Right atrium auricular region (tissue), 2 donors: Measurements from ENCODE around the gene DIP2A. TPM values are rescaled to one million over a fixed set of nuclear protein-coding genes. Genes with fewer than 3 reads are reported as not detected.

ENCODE experiments used
- DNase-seq: peaks from one replicate; pipeline ENCODE4 v3.0.0-alpha.2; 2019; ENCODE audit warnings: low spot score
- H3K27ac ChIP-seq, 2 donors: fragments of 200-600 bp; sonication (generic); 1 replicate in 1 of 2; 2 replicates in 1 of 2; pipeline ENCODE4 v1.5.1; 2016 to 2019
- H3K27me3 ChIP-seq, 2 donors: fragments of 200-600 bp; sonication (generic); one replicate each; pipeline versions ENCODE4 v1.5.1 to v1.6.0; 2017 to 2019
- H3K36me3 ChIP-seq: fragments of 200-600 bp; sonication (generic); one replicate; pipeline ENCODE4 v1.5.1; 2016
- H3K4me1 ChIP-seq, 2 donors: fragments of 200-600 bp; sonication (generic); one replicate each; pipeline versions ENCODE4 v1.5.1 to v1.6.0; 2017 to 2019
- H3K4me3 ChIP-seq, 2 donors: fragments of 200-600 bp; sonication (generic); 1 replicate in 1 of 2; 2 replicates in 1 of 2; pipeline ENCODE4 v1.5.1; 2017 to 2019; ENCODE audit warnings: mild to moderate bottlenecking in 1 of 2, moderate library complexity in 1 of 2
- H3K9me3 ChIP-seq, 2 donors: fragments of 200-600 bp; sonication (generic); one replicate each; pipeline ENCODE4 v1.5.1; 2019
- CTCF ChIP-seq, 2 donors: fragments of 200-600 bp; sonication (generic); IDR thresholded peaks; one replicate each; pipeline ENCODE4 v1.5.1; 2019; ENCODE audit warnings: antibody characterized with exemption in 2 of 2
- total RNA-seq, 2 donors: library from RNA; depleted of rRNA; stranded (reverse); fragments of >200 nt; gene quantifications; one replicate each; pipeline ENCODE4 v1.1.0, GENCODE V29; 2016

DIP2A gene
- total RNA-seq, 2 donors from 2014 or later: 18.1 to 25.9 TPM

DNA sequence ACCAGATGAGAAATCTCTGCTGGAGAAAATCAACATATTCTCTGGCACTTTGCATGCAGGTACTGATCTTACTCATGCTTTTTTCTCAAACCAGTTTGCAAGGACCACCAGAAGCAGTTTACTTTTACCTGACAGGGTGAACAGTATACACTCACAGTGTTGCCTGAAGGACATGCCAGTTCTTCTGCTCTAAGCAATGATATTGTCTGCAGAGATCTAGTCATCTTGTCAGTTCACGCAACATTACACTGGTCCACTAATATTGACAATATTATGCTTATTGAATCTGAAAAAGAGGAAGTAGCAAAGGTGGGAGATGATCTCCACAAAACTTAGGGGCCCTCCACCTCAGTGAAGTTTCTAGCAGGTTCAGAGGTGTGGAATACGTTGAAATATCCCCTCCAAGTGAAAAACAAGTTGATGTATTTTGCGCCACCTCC, 150.0 kb downstream of the DIP2A start:
- H3K4me3 ChIP-seq: no peak overlapping the region
- peaks cover 0 to 10% of the 10 kb centered on the region in 2 donors for H3K9me3 ChIP-seq
- no peaks in the 10 kb centered on the region for H3K4me1 ChIP-seq
- H3K36me3 ChIP-seq: no peaks in the 10 kb centered on the region
- DNase-seq: no peak
- TF ChIP-seq CTCF (IDR thresholded peaks at IDR 0.05): no peak
- no peaks in the 10 kb centered on the region for H3K27me3 ChIP-seq
- H3K27ac ChIP-seq: no peak overlapping the region

- Histone ChIP-seq H3K27me3 (no peaks in the 10 kb centered on the region), H3K4me3 (no peak overlapping the region), H3K9me3 (peaks cover 0 to 10% of the 10 kb centered on the region in 2 donors), H3K4me1 (no peaks in the 10 kb centered on the region), H3K36me3 (no peaks in the 10 kb centered on the region), H3K27ac (no peak overlapping the region)
- TF ChIP-seq CTCF (IDR thresholded peaks at IDR 0.05): no peak
- no peak for DNase-seq
Observed at GRCh38 chr21:46610018-46610701, 151.5 kb downstream of the DIP2A start.

DNA sequence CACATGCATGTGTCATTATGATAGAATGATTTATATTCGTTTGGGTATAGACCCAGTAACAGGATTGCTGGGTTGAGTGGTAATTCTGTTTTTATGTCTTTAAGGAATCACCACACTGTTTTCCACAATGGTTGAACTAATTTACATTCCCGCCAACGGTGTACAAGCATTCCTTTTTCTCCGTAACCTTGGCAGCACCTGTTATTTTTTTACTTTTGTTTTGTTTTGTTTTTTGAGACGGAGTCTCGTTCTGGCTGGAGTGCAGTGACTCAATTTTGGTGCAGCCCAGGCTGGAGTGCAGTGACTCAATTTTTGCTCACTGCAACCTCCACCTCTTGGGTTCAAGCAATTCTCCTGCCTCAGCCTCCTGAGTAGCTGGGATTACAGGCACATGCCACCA, 154.7 kb downstream of the DIP2A start:
- H3K4me1 ChIP-seq: no peaks in the 10 kb centered on the region
- H3K27me3 ChIP-seq: no peaks in the 10 kb centered on the region
- no peak overlapping the region for H3K27ac ChIP-seq
- DNase-seq: no peak
- no peak for TF ChIP-seq CTCF (IDR thresholded peaks at IDR 0.05)
- H3K4me3 ChIP-seq: no peak overlapping the region
- peaks cover 0 to 10% of the 10 kb centered on the region in 2 donors for H3K9me3 ChIP-seq
- H3K36me3 ChIP-seq: no peaks in the 10 kb centered on the region

DNA sequence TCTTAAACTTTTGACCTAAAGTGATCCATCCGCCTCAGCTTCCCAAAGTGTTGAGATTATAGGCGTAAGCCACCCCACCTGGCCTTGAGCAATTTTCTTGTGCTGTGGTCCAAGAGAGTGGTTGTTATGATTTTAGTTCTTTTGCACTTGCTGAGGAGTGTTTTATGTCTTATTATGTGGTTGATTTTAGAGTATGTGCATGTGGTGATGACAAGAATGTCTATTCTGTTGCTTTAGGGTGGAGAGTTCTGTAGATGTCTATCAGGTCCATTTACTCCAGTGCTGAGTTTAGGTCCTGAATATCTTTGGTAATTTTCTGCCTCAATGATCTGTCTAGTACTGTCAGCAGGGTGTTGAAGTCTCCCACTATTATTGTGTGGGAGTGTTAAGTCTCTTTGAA, 157.4 kb downstream of the DIP2A start:
- H3K4me1 ChIP-seq: no peaks in the 10 kb centered on the region
- H3K9me3 ChIP-seq: no peaks in the 10 kb centered on the region
- no peaks in the 10 kb centered on the region for H3K27me3 ChIP-seq
- TF ChIP-seq CTCF (IDR thresholded peaks at IDR 0.05): no peak
- no peaks in the 10 kb centered on the region for H3K36me3 ChIP-seq
- DNase-seq: no peak
- H3K4me3 ChIP-seq: no peak overlapping the region
- no peak overlapping the region for H3K27ac ChIP-seq

- no peaks in the 10 kb centered on the region for H3K27me3 ChIP-seq
- H3K9me3 ChIP-seq: no peaks in the 10 kb centered on the region
- no peak for DNase-seq
- H3K4me3 ChIP-seq: no peak overlapping the region
- H3K36me3 ChIP-seq: no peaks in the 10 kb centered on the region
- no peaks in the 10 kb centered on the region for H3K4me1 ChIP-seq
- no peak for TF ChIP-seq CTCF (IDR thresholded peaks at IDR 0.05)
- no peak overlapping the region for H3K27ac ChIP-seq
Observed at GRCh38 chr21:46616656-46617055, 158.0 kb downstream of the DIP2A start.
